ENCODE measurements around the gene STIP1.

DNA sequence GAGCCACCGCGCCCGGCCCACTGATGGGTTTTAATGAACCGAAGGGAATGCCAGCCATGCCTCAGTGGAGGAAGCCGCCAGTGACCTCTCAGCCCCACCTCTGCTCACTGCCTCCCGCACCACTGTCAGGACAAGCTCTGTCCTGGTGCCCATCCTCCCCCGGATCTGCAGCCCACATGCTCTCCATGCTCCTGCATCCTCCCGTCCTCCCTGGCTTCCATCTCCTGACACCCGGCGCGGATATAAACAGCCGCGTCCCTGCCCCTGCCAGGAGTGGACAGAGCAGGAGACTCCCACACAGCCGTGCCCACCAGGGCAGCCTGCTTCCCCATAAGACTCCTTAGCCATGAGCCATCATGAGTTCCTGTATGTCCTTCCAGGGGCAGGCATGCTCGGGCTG, 46.9 kb upstream of the STIP1 start:
- TF ChIP-seq, protein P1, sequence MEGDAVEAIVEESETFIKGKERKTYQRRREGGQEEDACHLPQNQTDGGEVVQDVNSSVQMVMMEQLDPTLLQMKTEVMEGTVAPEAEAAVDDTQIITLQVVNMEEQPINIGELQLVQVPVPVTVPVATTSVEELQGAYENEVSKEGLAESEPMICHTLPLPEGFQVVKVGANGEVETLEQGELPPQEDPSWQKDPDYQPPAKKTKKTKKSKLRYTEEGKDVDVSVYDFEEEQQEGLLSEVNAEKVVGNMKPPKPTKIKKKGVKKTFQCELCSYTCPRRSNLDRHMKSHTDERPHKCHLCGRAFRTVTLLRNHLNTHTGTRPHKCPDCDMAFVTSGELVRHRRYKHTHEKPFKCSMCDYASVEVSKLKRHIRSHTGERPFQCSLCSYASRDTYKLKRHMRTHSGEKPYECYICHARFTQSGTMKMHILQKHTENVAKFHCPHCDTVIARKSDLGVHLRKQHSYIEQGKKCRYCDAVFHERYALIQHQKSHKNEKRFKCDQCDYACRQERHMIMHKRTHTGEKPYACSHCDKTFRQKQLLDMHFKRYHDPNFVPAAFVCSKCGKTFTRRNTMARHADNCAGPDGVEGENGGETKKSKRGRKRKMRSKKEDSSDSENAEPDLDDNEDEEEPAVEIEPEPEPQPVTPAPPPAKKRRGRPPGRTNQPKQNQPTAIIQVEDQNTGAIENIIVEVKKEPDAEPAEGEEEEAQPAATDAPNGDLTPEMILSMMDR (IDR thresholded peaks at IDR 0.05): no peak
- no peak for TF ChIP-seq EZH2 (IDR thresholded peaks at IDR 0.05; ENCODE audit: borderline replicate concordance, insufficient read depth, low read depth, low read length, poor library complexity, severe bottlenecking)
